Suprapubic skin (tissue), 4 donors: ENCODE data around the gene NFKBIB. TPM values are rescaled to one million over a fixed set of nuclear protein-coding genes. Genes with fewer than 3 reads are reported as not detected.

ENCODE experiments used
- DNase-seq, 2 donors: peaks; one replicate each; pipeline ENCODE4 v3.0.0-alpha.2; 2019; ENCODE audit warnings: low spot score in 2 of 2
- H3K27ac ChIP-seq: fragments of 200-600 bp; sonication (generic); one replicate; pipeline ENCODE4 v1.5.1; 2019
- H3K27me3 ChIP-seq: fragments of 200-600 bp; sonication (generic); one replicate; pipeline ENCODE4 v1.5.1; 2019
- H3K36me3 ChIP-seq: fragments of 200-600 bp; sonication (generic); one replicate; pipeline ENCODE4 v1.5.1; 2019
- H3K4me1 ChIP-seq: fragments of 200-600 bp; sonication (generic); one replicate; pipeline ENCODE4 v1.5.1; 2019
- H3K4me3 ChIP-seq: fragments of 200-600 bp; sonication (generic); one replicate; pipeline ENCODE4 v1.5.1; 2019; ENCODE audit warnings: mild to moderate bottlenecking
- H3K9me3 ChIP-seq: fragments of 200-600 bp; sonication (generic); one replicate; pipeline ENCODE4 v1.5.1; 2019
- EP300 ChIP-seq: sonication (generic); formaldehyde crosslinking; IDR thresholded peaks from one replicate; pipeline ENCODE4 v1.6.1; 2017; ENCODE audit warnings: antibody characterized with exemption
- POLR2A ChIP-seq, 2 donors: fragments of 450-650 bp; IDR thresholded peaks; one replicate each; pipeline ENCODE4 v1.6.1; 2017; ENCODE audit warnings: antibody characterized with exemption in 2 of 2, mild to moderate bottlenecking in 2 of 2, moderate library complexity in 2 of 2
- POLR2AphosphoS5 ChIP-seq, 3 donors: sonication (generic); formaldehyde crosslinking; IDR thresholded peaks; one replicate each; pipeline ENCODE4 v1.6.1; 2017; ENCODE audit warnings: antibody characterized with exemption in 3 of 3
- WGBS: methylation state at CpG from one replicate; pipeline ENCODE4 v1.1.5; 2018; 5-methylcytosine and 5-hydroxymethylcytosine counted together
- total RNA-seq, 4 donors: library from RNA; depleted of rRNA; stranded (reverse); fragments of >200 nt; gene quantifications; one replicate each; pipeline ENCODE4 v1.1.0, GENCODE V29; 2016
- TF ChIP-seq, protein P1 (sequence below), 2 donors: fragments of 200-600 bp in 1 of 2; fragments of 450-650 bp in 1 of 2; sonication (generic) in 1 of 2; IDR thresholded peaks; one replicate each; pipeline ENCODE4 v1.5.1; 2016 to 2019; ENCODE audit warnings: antibody characterized with exemption in 2 of 2, mild to moderate bottlenecking in 1 of 2, moderate library complexity in 1 of 2

Gene NFKBIB
- total RNA-seq, 4 donors from 2014 or later: 18.1 to 25.4 (median 21.1) TPM

DNA sequence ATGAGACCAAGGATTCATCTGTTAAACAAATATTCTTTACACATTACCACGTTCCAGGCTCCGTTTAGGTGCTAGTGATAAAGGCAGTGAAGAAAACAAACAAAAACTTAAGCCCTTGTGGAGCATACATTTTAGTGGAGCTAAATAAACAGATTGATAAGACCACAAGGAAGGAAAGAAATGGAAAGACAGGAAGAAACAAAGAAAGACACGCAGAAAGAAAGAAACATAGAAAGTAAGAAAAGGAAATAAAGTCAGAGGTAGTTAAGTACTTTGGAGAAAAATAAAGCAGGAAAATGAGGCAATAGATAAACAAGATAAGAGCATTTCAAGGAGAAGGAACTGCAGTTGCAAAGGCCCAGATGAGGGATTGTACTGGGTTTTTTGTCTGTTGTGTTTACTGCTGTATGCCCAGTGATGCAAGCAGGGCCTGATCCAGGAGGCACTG is 998 bp downstream of the NFKBIB start:
- no peaks in the 10 kb centered on the region for H3K27me3 ChIP-seq
- H3K36me3 ChIP-seq: peaks cover 11% of the 10 kb centered on the region
- no peak for DNase-seq
- WGBS: 38% methylated on average over 3 of the region's 3 CpGs
- peak overlapping the region; percentile 94 for H3K4me3 ChIP-seq
- H3K27ac ChIP-seq: no peak overlapping the region
- peaks cover 35% of the 10 kb centered on the region for H3K4me1 ChIP-seq
- H3K9me3 ChIP-seq: no peaks in the 10 kb centered on the region
- no peak for TF ChIP-seq POLR2A (IDR thresholded peaks at IDR 0.05)
- TF ChIP-seq EP300: no peak
- TF ChIP-seq, protein P1, sequence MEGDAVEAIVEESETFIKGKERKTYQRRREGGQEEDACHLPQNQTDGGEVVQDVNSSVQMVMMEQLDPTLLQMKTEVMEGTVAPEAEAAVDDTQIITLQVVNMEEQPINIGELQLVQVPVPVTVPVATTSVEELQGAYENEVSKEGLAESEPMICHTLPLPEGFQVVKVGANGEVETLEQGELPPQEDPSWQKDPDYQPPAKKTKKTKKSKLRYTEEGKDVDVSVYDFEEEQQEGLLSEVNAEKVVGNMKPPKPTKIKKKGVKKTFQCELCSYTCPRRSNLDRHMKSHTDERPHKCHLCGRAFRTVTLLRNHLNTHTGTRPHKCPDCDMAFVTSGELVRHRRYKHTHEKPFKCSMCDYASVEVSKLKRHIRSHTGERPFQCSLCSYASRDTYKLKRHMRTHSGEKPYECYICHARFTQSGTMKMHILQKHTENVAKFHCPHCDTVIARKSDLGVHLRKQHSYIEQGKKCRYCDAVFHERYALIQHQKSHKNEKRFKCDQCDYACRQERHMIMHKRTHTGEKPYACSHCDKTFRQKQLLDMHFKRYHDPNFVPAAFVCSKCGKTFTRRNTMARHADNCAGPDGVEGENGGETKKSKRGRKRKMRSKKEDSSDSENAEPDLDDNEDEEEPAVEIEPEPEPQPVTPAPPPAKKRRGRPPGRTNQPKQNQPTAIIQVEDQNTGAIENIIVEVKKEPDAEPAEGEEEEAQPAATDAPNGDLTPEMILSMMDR (IDR thresholded peaks at IDR 0.05): no peak
- TF ChIP-seq POLR2AphosphoS5 (IDR thresholded peaks at IDR 0.05): no peak

DNA sequence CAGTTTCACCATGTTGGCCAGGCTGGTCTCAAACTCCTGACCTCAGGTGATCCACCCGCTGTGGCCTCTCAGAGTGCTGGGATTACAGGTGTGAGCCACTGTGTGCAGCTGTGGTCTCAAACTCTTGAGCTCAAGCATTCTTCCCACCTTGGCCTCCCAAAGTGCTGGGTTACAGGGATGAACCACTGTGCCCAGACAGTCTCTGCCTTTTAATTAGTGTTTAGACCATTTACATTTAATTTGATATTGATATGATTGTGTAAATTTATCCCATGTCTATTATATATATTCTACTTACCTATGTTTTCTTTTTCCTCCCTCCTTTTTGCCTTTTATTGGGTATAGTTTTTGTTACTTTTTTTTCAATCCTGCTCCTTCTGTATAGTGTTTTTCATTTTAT is 1.9 kb downstream of the NFKBIB start:
- Histone ChIP-seq H3K27me3 (no peaks in the 10 kb centered on the region), H3K36me3 (peaks cover 14% of the 10 kb centered on the region), H3K4me3 (no peak overlapping the region), H3K27ac (no peak overlapping the region), H3K9me3 (no peaks in the 10 kb centered on the region), H3K4me1 (peaks cover 31% of the 10 kb centered on the region)
- WGBS: 100% methylated on average over 1 of the region's 1 CpG
- no peak for DNase-seq
- no peak for TF ChIP-seq POLR2AphosphoS5 (IDR thresholded peaks at IDR 0.05)
- no peak for TF ChIP-seq POLR2A (IDR thresholded peaks at IDR 0.05)

DNA sequence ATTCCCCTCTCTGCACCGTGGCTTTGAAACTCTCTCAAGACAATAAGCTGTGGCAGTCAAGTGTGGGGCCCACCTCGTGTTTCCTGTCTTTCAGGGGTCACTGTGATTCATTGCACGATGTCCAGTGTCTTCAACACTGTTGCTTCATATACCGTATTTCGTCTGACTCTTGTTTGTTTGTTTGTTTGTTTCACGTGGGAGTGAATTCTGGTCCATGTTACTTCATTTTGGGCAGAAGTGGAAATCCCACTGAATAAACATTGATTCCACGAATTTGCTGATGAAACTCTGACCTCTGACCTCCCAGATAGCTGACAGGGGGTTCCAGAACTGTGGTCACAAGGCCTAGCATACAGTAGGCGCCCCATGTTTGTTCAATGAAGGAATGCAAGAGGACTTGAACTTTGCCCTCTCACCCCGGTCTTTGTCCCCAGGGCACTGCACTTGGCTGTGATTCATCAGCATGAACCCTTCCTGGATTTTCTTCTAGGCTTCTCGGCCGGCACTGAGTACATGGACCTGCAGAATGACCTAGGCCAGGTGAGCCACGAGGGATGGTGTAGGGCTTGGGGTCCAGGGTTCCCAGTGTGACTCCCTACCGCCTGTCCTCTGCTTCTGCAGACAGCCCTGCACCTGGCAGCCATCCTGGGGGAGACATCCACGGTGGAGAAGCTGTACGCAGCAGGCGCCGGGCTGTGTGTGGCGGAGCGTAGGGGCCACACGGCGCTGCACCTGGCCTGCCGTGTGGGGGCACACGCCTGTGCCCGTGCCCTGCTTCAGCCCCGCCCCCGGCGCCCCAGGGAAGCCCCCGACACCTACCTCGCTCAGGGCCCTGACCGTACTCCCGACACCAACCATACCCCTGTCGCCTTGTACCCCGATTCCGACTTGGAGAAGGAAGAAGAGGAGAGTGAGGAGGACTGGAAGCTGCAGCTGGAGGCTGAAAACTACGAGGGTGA is 5.1 kb downstream of the NFKBIB start:
- H3K36me3 ChIP-seq: peaks cover 37% of the 10 kb centered on the region
- TF ChIP-seq POLR2AphosphoS5 (IDR thresholded peaks at IDR 0.05) (no peak), POLR2A (IDR thresholded peaks at IDR 0.05) (no peak), EP300 (no peak)
- TF ChIP-seq, protein P1 (IDR thresholded peaks at IDR 0.05): no peak
- H3K27ac ChIP-seq: no peak overlapping the region
- H3K9me3 ChIP-seq: no peaks in the 10 kb centered on the region
- WGBS: 89% methylated on average over 30 of the region's 35 CpGs
- no peak for DNase-seq
- H3K4me1 ChIP-seq: peaks cover 11% of the 10 kb centered on the region
- H3K4me3 ChIP-seq: no peak overlapping the region
- H3K27me3 ChIP-seq: no peaks in the 10 kb centered on the region

DNA sequence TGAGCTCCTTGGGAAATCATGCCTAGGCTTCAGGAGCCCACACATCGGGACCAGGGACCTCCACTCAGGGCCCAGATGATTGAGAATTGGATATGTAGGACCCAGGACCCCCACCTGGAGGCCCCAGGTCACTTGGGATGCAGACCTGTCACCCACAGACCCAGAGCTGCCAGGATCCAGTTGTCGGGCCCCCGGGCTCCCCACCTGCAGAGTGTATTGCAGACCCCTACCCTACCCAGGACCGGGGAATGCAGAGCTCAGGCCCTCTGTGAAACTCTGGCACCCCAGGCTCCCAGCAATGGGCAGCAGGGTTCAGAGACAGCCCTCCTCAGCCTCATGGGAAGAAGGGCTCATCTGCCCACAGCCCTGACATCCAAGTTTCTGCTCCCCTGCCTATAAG is 5.9 kb downstream of the NFKBIB start:
- WGBS: 93% methylated on average over 3 of the region's 4 CpGs
- H3K27me3 ChIP-seq: no peaks in the 10 kb centered on the region
- peaks cover 37% of the 10 kb centered on the region for H3K36me3 ChIP-seq
- no peak overlapping the region for H3K27ac ChIP-seq
- DNase-seq: no peak
- no peaks in the 10 kb centered on the region for H3K9me3 ChIP-seq
- no peak overlapping the region for H3K4me3 ChIP-seq
- peaks cover 6% of the 10 kb centered on the region for H3K4me1 ChIP-seq
- TF ChIP-seq EP300 (no peak), POLR2AphosphoS5 (IDR thresholded peaks at IDR 0.05) (no peak)
- TF ChIP-seq, protein P1 (IDR thresholded peaks at IDR 0.05): no peak

DNA sequence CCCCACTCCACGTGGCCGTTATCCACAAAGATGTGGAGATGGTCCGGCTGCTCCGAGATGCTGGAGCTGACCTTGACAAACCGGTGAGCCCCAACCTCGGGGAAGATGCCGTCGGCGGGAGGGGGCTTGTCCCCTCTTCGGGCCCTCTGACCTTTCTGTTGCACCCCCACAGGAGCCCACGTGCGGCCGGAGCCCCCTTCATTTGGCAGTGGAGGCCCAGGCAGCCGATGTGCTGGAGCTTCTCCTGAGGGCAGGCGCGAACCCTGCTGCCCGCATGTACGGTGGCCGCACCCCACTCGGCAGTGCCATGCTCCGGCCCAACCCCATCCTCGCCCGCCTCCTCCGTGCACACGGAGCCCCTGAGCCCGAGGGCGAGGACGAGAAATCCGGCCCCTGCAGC is 7.5 kb downstream of the NFKBIB start:
- TF ChIP-seq POLR2A (IDR thresholded peaks at IDR 0.05) (no peak), EP300 (no peak)
- TF ChIP-seq, protein P1 (IDR thresholded peaks at IDR 0.05): no peak
- no peak overlapping the region for H3K27ac ChIP-seq
- H3K27me3 ChIP-seq: no peaks in the 10 kb centered on the region
- H3K4me1 ChIP-seq: no peaks in the 10 kb centered on the region
- no peak overlapping the region for H3K4me3 ChIP-seq
- WGBS: 95% methylated on average over 21 of the region's 29 CpGs
- H3K36me3 ChIP-seq: peaks cover 37% of the 10 kb centered on the region
- H3K9me3 ChIP-seq: no peaks in the 10 kb centered on the region
- no peak for DNase-seq
